NCI-H2081 treated with DMSO at 0.1 percent for 48 hours (cell line): ENCODE results near the gene ITIH1.

ENCODE experiments used
- DNase-seq: peaks from one replicate; lab custom pipeline; 2025; lab: John Stamatoyannopoulos, UW

Gene ITIH1

DNA sequence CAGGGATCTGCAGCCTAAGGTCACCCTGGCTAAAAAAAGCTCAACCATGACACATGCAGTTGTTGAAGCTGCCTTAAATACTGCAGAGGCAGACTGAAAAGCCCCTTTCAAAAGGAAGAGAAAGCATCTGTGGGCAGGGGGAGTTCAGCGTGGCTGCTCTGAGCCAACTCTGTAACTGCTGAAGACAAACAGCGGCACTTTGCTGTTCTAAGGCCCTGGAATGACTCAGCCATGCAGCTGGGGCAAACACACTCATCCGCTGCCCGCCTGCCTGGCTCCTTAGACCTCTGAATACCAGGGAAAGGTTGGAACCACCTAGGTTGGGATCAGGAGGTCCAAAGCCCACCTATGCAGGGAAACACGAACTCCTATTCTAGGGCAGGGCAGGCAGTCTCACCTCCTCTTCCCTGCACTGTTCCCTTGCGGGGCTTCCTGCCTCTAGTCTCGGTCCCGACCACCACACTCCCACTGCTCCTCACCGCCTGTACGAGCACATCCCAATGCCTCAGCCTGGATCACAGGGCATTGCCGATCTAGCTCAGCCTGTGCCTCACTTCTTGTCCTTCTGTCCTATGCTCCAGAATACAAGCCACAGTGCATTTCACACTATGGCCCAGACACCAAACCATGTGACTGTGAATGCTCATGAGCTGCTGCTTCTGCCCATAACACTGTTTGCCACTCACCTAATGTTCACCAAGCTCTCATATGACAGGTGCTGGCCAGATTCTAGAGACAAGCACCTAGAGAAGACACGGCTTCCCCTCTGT is 64.0 kb downstream of the ITIH1 start:
- no peak for DNase-seq
